ENCODE results near the gene NFX1. TPM values are rescaled to one million over a fixed set of nuclear protein-coding genes. Genes with fewer than 3 reads are reported as not detected.

The NFX1 gene
- total RNA-seq, 6 donors from 2014 or later, result 37.0 to 75.4 (median 54.1) TPM

DNA sequence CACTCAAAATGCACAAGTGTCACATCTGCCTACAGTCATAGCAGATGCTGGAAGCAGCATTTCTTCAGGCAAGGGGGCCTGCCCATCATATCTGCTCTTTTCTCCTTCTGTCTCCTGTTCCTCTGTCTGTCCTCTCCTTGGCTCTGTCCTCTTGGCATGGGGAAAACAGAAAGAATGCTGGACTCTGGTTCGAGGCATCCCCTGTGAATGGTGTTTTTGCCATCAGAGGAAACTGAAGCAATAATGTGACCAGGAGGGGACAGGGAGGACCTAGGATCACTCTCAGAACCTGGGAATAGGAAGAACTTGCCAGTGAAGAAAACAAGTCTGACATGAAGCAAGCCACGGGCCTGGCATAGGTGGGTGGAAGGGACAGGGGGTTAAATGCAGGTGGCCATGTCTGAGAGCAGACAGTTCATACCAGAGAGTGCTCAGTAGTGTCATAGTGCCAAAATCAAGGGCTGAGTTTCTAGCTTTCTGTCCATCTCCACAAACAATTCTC, 76.7 kb downstream of the NFX1 start:
- Histone ChIP-seq H3K27me3 (no peaks in the 10 kb centered on the region), H3K4me3 (no peak overlapping the region), H3K27ac (no peak overlapping the region), H3K4me1 (no peaks in the 10 kb centered on the region), H3K9me3 (no peaks in the 10 kb centered on the region), H3K36me3 (peaks cover 31 to 91% (median 72%) of the 10 kb centered on the region in 4 donors)
- DNase-seq, result no peak
- WGBS, 2 donors, result 92 to 97% methylated on average over 2 of the region's 2 CpGs
- no peak for ATAC-seq (ENCODE audit: low FRiP score in 2 of 2)
- TF ChIP-seq POLR2A (IDR thresholded peaks at IDR 0.05) (no peak), POLR2AphosphoS5 (IDR thresholded peaks at IDR 0.05) (no peak), EP300 (IDR thresholded peaks at IDR 0.05) (no peak)

DNA sequence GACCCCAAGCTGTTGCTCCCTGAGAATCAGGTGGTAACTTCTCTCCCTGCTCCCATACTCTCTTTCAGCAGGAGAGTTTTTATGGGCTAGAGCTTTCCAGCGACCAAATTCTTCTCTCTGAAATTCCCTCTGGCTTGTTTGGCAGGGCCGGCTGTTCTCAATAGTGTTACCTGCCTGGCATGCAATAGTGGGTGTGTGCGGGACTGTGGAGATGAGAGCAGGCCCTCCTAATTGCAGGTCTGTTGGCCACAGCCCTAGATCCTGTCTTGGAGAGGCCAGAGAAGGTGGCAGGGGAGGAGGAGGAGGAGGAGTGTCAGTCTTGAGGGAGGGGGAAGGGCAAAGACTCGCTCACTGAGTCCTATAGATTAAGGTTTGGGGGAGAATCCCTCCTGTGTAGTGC, 82.6 kb downstream of the NFX1 start:
- Histone ChIP-seq H3K4me1 (peaks cover 8 to 18% (median 11%) of the 10 kb centered on the region in 4 donors), H3K9me3 (no peaks in the 10 kb centered on the region), H3K27ac (peak overlapping the region in 1 of 4 donors; percentile 52), H3K4me3 (no peak overlapping the region), H3K36me3 (peaks cover 17 to 39% (median 32%) of the 10 kb centered on the region in 4 donors), H3K27me3 (no peaks in the 10 kb centered on the region)
- TF ChIP-seq, protein P1, sequence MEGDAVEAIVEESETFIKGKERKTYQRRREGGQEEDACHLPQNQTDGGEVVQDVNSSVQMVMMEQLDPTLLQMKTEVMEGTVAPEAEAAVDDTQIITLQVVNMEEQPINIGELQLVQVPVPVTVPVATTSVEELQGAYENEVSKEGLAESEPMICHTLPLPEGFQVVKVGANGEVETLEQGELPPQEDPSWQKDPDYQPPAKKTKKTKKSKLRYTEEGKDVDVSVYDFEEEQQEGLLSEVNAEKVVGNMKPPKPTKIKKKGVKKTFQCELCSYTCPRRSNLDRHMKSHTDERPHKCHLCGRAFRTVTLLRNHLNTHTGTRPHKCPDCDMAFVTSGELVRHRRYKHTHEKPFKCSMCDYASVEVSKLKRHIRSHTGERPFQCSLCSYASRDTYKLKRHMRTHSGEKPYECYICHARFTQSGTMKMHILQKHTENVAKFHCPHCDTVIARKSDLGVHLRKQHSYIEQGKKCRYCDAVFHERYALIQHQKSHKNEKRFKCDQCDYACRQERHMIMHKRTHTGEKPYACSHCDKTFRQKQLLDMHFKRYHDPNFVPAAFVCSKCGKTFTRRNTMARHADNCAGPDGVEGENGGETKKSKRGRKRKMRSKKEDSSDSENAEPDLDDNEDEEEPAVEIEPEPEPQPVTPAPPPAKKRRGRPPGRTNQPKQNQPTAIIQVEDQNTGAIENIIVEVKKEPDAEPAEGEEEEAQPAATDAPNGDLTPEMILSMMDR (IDR thresholded peaks at IDR 0.05), result no peak
- TF ChIP-seq POLR2A (IDR thresholded peaks at IDR 0.05), result no peak
- TF ChIP-seq POLR2AphosphoS5 (IDR thresholded peaks at IDR 0.05), result no peak
- no peak for TF ChIP-seq EP300 (IDR thresholded peaks at IDR 0.05)
- ATAC-seq (ENCODE audit: low FRiP score in 2 of 2) (peak in 1 of 2 donors; percentile 34), DNase-seq (peak in 1 of 2 donors; percentile 54)
- 58 to 87% methylated on average over 3 to 4 of the region's 4 CpGs for WGBS, 2 donors

DNA sequence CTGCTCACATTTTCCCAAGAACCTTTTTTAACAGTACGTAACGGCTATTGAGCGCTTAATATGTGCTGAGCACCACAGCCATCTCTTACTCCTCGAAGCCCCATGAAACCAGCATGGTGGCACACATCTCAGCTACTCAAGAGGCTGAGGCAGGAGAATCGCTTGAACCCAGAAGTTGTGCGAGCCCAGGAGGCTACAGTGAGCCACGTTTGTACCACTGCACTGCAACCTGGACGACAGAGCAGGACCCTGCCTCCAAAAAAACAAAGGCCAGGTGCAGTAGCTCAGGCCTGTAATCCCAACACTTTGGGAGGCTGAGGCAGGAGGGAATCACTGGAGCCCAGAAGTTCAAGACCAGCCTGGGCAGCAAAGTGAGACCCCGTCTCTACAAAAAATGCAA, 83.9 kb downstream of the NFX1 start:
- no peaks in the 10 kb centered on the region for H3K27me3 ChIP-seq
- H3K36me3 ChIP-seq, result peaks cover 13 to 26% (median 21%) of the 10 kb centered on the region in 4 donors
- H3K4me1 ChIP-seq, result peaks cover 8 to 18% (median 11%) of the 10 kb centered on the region in 4 donors
- H3K9me3 ChIP-seq, result no peaks in the 10 kb centered on the region
- H3K27ac ChIP-seq, result no peak overlapping the region
- ATAC-seq (ENCODE audit: low FRiP score in 2 of 2) (no peak), DNase-seq (no peak)
- 87 to 94% methylated on average over 9 of the region's 9 CpGs for WGBS, 2 donors
- no peak overlapping the region for H3K4me3 ChIP-seq
- TF ChIP-seq POLR2A (IDR thresholded peaks at IDR 0.05) (no peak), POLR2AphosphoS5 (IDR thresholded peaks at IDR 0.05) (no peak), EP300 (IDR thresholded peaks at IDR 0.05) (no peak)
- TF ChIP-seq, protein P1 (IDR thresholded peaks at IDR 0.05), result no peak

DNA sequence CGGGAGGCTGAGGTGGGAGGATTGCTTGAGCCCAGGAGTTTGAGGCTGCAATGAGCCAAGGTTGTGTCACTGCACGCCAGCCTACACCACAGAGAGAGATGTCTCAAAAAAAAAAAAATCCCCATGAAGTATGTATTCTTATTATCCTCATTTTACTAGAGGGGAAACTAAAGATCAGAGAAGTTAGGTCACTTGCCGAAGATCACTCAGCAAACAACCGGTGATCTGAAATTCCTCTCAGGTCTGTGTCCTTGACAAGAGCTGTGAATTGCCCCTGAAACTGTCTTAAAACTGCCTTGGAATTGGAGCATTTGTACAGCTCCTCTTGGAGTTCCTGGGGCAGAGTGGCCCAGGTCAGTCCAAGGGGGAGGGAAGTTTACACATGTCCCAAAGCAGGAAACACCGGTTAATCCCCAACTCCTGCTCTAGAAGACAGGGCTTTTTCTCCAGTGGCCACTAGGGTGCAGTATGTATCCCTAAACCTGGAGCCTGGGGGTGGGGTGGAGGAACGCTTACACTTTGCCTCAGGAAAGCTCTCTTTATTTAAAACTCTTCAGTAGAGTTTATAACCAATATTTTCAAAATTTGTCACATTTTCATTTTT, 84.4 kb downstream of the NFX1 start:
- peak overlapping the region in 1 of 4 donors; percentile 29 for H3K4me3 ChIP-seq
- peak; percentile 89 to 92 for ATAC-seq (ENCODE audit: low FRiP score in 2 of 2)

DNA sequence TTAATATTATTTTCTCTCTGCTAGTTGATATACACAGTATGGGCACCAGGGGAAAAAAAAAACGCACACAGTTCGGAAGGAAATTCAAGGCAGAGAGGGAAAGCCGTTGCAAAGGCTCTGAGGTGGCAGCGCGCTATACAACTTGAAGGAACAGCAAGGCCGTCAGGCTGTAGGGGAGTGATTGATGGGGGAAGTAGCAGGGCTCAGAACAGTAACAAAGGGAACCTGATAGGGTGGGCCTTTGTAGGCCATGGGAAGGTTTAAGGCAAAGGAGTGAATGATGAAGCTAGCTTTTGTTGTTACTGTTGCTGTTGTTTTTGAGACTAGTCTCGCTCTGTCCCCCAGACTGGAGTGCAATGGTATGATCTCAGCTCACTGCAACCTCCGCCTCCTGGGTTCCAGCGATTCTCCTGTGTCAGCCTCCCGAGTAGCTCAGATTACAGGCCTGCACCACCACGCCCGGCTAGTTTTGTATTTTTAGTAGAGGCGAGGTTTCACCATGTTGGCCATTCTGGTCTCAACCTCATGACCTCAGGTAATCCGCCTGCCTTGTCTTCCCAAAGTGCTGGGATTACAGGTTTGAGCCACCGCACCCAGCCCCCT, 85.0 kb downstream of the NFX1 start:
- Histone ChIP-seq H3K27ac (peak overlapping the region in 3 of 4 donors; percentile 9 to 45 (median 37)), H3K9me3 (no peaks in the 10 kb centered on the region), H3K27me3 (no peaks in the 10 kb centered on the region), H3K36me3 (peaks cover 10 to 14% (median 12%) of the 10 kb centered on the region in 4 donors), H3K4me3 (peak overlapping the region in 1 of 4 donors; percentile 29), H3K4me1 (peaks cover 8 to 18% (median 11%) of the 10 kb centered on the region in 4 donors)
- TF ChIP-seq POLR2AphosphoS5 (IDR thresholded peaks at IDR 0.05), result no peak
- TF ChIP-seq EP300 (IDR thresholded peaks at IDR 0.05), result no peak
- TF ChIP-seq POLR2A (IDR thresholded peaks at IDR 0.05), result no peak
- TF ChIP-seq, protein P1 (IDR thresholded peaks at IDR 0.05), result no peak
- WGBS, 2 donors, result 55 to 61% methylated on average over 15 of the region's 15 CpGs
- peak in 1 of 2 donors; percentile 38 for ATAC-seq (ENCODE audit: low FRiP score in 2 of 2)
- DNase-seq, result no peak

More for the DNA sequence above, 84.4 kb downstream of the NFX1 start:
- Histone ChIP-seq H3K9me3 (no peaks in the 10 kb centered on the region), H3K36me3 (peaks cover 13 to 20% (median 18%) of the 10 kb centered on the region in 4 donors), H3K4me1 (peaks cover 8 to 18% (median 11%) of the 10 kb centered on the region in 4 donors), H3K27ac (peak overlapping the region in 2 of 4 donors; percentile 37 to 45), H3K27me3 (no peaks in the 10 kb centered on the region)
- peak in 1 of 2 donors; percentile 87 for DNase-seq
- 56 to 58% methylated on average over 6 of the region's 6 CpGs for WGBS, 2 donors
- TF ChIP-seq, protein P1 (IDR thresholded peaks at IDR 0.05), result peak; percentile 71 to 81 (median 79)
- TF ChIP-seq POLR2A (IDR thresholded peaks at IDR 0.05) (no peak), EP300 (IDR thresholded peaks at IDR 0.05) (no peak), POLR2AphosphoS5 (IDR thresholded peaks at IDR 0.05) (peak in 1 of 2 donors; percentile 13)

Data from upper lobe of left lung (tissue), 6 donors.